PFSK-1 (cell line): Measurements from ENCODE around the gene DOC2B.

ENCODE experiments used
- POLR2AphosphoS5 ChIP-seq: IDR thresholded peaks from 2 replicates; pipeline ENCODE4 v1.6.1; 2012; ENCODE audit warnings: low read depth, mild to moderate bottlenecking, control low read depth, low read length, moderate library complexity
- TAF1 ChIP-seq: IDR thresholded peaks from 2 replicates; pipeline ENCODE4 v1.6.1; 2012; ENCODE audit warnings: low read length, control low read depth, borderline replicate concordance; ENCODE audit not compliant: insufficient read depth

DNA sequence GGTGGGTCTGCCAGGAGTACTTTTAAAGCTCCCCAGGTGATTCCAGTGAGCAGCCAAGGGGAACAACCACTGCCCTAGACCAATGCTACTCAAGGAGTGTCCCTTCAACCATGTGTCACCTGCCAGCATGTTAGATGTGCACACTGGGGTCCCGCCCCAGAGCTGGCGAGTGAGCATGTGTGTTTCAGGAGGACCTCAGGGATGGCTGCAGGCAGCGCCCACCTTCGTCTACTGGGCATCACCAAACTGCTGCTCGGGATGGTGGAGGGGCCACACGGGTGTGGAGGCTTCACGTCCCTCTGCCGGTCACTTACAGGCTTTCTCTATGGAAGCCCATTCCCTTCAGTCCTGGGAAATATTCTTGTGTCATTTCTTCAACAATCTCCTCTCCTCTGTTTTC lies 29.0 kb upstream of the DOC2B start:
- TF ChIP-seq TAF1 (no peak), POLR2AphosphoS5 (no peak)
